ENCODE measurements around the gene ANXA2.
"Not testable (repeated sequence)": the region's sequence is repeated elsewhere in the genome, so short reads cannot be mapped to it uniquely, and the experiment has no call there.

The ANXA2 gene

GRCh38 chr15:60346077-60346476, 51.7 kb downstream of the ANXA2 start:
- no peak for DNase-seq

- no peak for DNase-seq
Observed at GRCh38 chr15:60345598-60345997, 52.2 kb downstream of the ANXA2 start.

- DNase-seq: no peak
Observed at GRCh38 chr15:60344987-60345386, 52.8 kb downstream of the ANXA2 start.

DNA sequence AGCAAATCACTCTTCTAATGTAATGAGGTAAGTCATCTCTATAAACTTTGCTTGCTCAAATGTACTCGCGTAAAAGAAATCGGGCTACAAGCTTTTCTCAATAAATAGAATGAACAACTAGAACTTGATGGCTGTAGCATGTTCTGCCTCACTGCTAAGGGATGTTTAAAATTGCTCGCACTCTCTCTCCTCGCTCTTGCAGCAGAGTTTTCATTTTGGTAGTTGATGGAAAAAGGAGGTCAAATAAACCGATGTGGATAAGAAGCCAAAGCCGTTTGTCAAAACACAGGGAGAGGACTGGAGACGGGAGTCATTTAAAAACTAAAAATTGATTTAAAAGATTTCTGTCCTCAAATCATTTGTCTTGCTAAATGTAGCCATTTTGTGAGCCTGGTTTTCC, 53.3 kb downstream of the ANXA2 start:
- DNase-seq: no peak

DNA sequence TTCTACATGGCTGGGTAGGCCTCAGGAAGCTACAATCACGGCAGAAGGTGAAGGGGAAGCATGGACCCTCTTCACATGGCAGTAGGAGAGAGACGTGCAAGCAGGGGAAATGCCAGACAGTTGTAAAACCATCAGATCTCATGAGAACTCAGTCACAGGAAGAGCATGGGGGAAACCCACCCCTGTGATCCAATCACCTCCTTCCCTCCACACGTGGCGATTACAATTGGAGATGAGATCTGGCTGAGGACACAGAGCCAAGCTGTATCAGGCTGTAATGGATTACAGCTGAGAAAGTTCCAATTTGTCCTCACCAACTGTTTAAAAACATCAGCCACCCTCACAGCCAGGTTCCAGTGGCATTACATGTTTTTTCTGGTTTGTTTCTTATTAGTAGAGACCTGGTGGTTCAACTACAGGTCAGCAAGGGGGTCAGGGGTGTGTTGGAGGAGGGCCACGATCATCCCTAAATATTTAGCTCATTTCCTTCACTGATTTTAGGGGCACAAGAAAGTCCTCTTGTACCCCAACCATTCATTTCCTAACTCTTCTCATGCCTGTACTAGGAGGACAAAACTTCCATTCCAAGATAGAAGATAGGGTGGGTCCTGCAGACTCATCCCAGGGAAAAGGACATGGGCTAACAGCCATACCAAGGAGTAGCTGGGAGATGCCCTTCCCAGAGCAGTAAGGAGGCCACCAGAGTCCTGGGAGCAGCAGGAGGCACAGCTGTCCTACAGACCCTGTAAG, 54.4 kb downstream of the ANXA2 start:
- no peak for DNase-seq

DNA sequence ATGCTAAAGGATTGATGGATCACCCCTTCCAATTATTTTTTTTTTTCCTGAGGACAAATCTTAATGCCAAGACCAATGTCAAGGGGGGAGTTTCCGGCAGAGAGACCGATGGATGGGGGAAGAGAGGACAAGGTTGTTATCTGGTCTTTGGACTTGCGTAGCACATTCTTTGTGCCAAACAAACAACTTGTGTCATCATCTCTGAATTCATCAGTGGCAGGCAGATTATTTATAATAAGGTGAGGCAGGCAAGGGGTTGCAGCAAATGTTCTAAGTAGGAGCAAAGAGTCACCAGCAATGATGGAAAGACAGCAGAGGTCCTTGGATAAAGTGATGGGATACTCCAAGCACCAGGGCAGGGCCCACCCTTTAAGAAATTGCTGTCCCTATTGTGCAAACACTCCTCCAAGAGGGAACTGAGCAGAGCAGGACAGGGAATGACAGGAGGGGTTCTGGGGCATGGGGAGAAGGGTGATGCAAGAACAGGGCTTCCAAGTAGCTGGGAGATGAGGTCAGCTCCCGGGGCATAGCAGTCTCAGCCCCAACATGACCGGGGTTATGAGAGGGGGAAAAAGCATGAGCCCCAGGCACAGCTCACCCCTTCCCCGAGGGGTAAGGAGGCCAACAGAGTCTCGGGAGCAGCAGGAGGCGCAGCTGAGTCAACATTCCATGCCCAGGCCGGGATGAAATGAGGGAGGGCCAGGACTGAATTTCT, 57.4 kb downstream of the ANXA2 start:
- no peak for DNase-seq

- DNase-seq: no peak
Observed at GRCh38 chr15:60339236-60339635, 58.5 kb downstream of the ANXA2 start.

DNA sequence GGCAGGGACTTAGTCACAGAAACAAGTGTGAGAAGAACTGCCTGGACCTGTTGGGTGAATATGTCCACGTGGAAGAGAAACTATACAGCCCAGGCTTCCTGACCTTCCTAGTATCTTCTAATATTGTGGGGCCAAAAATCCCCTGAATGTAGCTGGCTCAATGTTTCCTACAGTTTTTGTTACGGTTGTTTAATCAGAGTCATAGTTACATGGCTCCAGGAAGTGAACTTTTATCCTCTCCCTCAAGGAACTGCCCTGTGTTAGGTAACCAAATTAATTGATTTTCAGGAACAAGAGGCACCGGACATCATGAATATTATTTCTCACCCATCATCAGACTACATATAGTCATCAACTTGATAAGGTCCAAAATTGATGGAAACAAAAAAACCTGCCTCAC, 59.0 kb downstream of the ANXA2 start:
- DNase-seq: no peak

- DNase-seq: no peak
Observed at GRCh38 chr15:60337076-60337475, 60.7 kb downstream of the ANXA2 start.

GRCh38 chr15:60335296-60335695, 62.5 kb downstream of the ANXA2 start:
- DNase-seq: not testable (repeated sequence)

- DNase-seq: no peak
Observed at GRCh38 chr15:60328852-60329443, 68.8 kb downstream of the ANXA2 start.

DNA sequence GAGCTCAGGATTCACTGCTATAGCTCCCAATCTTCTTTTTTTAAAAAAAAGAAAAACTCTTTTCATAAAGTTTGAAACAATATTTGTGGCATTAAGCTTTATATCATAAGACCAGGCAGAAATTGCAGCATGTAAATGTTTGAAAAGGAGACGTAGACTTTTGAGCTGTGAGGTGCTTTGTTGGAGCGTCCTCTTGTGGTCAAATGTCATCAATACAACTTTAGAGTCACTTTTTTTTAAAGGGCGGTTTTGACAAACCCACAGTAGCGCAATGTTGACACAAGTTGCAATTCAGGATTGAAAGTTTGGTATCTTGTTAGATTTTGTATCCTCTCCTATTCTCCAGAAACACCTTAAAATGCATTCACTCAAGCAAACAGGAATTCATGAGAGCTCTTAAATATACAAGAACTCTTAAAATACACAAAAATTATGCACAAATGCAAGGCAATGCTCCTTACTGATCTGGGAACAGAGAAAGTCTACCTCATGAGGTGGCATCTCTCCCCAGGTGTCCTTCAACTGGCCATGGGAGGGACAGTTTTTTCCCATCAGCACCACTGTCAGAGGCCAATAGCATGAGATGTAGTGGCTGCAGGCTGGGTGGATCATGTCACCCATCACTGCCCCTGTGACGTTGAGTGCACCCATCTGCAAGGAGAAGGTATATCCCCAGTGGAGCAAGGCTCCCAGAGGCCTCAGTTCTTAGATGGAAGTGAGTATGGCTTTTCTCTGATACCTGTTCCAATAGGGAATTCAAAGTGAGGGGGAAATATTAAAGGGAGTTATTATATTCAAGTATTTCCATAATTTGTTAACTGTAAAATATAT, 70.7 kb downstream of the ANXA2 start:
- DNase-seq: peak in 6 of 56 donors; percentile 0 to 35 (median 19)

- DNase-seq: no peak
Observed at GRCh38 chr15:60326343-60326742, 71.4 kb downstream of the ANXA2 start.

DNA sequence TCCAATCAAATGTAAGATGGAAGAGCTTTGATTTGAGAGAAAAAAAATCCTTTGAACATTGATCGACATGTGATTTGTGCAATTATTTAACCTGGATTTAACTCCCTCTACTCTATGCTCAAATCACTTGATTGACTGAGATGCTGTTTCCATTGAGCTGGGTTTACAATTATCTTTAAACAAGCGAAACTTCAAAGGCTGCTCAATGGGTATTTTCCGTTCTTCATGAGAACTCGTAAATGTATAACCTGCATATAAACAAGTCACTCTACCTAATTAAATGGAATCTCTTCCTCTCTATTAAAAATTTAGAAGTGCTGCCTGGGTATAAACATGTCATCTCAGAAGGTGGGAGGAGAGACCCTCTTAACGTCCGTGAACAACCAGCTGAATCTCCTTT, 71.9 kb downstream of the ANXA2 start:
- DNase-seq: no peak

DNA sequence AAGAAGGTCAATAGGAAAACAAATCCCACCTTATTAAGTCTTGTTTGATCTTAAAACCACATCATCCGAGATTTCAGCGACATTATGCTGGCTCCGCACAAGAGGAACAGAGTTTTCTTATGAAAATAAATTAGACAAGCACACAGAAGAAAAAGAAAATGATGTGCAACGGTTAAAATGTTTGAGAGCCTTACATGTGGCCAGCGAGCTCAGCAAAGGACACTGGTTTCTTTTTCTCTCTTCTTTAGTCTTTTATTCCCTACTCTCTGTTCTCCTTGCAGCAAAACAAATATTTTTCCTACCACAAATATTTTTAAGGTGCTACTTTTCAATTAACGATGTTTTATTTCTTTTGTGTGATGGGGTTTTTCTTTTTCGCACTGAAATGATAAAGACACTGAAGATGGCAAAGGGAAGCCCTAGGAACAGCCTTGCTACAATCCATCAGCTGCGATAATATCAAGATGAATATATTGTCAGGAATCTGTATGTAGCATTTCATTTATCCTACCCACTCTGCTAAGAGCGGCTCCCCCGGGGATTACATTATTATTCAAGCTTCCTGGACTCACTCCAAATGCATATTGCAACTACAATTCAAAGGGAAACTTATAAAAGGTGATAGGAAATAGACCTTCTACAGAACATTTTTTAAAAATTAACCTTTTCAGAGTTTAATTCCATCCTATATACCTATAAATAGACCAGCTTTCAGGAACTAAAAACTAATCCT, 72.9 kb downstream of the ANXA2 start:
- no peak for DNase-seq

DNA sequence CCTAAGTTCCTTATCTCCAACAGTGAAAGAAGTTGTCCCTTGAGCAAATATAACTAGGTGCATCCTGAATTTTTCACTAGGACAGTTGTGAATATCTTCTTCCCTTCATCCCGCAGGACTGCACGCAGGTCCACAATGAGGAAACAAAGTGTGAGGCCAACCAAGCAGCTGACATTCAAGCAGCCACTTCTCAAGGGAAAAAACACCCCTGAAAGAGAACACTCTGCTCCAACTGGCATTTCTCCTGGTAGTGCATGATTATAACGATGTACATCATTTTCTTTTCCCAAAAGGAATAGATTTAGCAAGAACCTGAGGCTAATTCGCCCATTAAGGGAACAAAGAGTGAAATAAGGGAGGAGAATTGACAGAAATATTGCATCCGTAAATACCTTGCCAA, 74.5 kb downstream of the ANXA2 start:
- no peak for DNase-seq

GRCh38 chr15:60320365-60320764, 77.4 kb downstream of the ANXA2 start:
- no peak for DNase-seq

DNA sequence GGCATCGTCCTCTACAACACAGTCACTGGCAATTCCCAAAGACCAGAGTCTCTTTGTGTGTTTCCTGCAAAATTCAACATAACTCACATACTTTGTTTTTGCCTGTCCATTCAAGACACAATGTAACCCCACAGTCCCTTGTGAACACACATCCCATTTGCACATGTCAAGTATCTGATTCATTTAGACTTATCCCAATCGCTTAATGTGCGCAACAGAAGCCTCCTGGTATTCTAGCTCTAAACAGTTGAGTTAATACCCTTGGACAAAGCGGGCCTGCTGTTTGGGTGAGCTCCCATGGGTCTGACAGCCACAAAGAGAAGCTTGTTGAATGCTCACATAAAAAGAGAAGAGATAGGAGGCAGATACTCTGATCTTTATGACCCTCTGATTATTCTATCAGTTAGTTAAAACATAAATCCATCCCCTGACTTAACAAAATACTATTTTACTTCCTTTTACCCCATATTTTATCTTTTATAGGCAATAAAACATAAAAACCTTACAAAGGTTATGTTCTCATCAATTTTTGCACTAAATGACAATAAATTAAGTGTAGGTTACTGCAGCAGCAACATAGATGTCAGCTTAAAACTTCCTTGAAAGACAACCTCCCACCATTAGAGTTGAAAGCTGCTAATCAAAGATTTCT, 79.4 kb downstream of the ANXA2 start:
- no peak for DNase-seq

DNA sequence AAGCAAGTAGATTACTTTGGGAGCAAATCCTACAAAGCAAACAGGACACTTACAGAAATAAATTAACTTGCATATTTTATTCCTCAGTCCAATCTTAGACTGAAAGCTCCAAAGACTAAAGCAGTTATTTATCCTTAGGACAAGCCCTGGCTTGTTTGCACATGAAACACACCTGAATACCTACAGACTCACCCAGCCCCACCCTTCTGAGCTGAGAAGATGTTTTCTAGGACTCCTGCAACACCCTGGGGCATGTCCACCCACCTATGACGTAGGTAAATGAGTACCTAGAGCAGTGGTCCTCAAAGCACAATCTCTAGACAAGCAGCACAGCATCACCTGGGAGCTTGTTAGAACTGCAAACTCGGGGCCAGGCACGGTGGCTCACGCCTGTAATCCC, 80.8 kb downstream of the ANXA2 start:
- no peak for DNase-seq

DNA sequence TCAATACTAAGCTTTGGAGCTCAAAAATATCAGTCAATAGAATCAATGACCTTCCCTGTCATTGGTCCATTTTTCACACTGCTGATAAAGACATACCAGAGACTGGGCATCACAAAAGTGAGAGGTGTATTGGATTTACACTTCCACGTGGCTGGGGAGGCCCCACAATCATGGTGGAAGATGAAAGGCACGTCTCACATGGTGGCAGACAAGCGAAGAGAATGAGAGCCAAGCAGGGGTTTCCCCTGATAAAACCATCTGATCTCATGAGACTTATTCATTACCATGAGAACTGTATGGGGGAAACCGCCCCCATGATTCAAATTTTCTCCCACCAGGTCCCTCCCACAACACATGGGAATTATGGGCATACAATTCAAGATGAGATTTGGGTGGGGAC, 81.9 kb downstream of the ANXA2 start:
- DNase-seq: no peak

DNA sequence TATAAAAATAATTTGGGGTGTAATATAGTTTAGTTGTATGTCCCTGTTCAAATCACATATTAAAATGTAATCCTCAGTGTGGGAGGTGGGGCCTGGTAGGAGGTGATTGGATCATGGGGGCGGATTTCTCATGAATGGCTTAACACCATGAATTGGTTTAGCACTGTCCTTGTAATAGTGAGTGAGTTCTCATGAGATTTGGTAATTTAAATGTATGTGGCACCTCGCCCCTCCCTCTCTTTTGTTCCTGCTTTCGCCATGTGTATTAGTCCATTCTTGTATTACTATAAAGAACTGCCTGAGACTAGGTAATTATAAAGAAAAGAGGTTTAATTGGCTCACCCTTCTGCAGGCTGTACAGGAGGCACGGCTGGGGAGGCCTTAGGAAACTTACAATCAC, 83.9 kb downstream of the ANXA2 start:
- no peak for DNase-seq
